GM23338 (cell line): ENCODE results near the gene C22orf39.

Source experiments
- CREB1 ChIP-seq: fragments of 250-450 bp; sonication (Bioruptor Pico); IDR thresholded peaks from 2 replicates; pipeline ENCODE4 v1.5.0; 2020; ENCODE audit warnings: low read depth, mild to moderate bottlenecking, moderate library complexity
- CTCF ChIP-seq, 2 experiments: fragments of 200-600 bp in 1 of 2; sonication (generic) in 1 of 2; conservative IDR thresholded peaks; 2 replicates each; pipeline versions ENCODE4 v1.5.1 to v1.6.1; 2016 to 2017; ENCODE audit warnings: antibody characterized with exemption in 2 of 2, low read depth in 2 of 2, mild to moderate bottlenecking in 2 of 2, moderate library complexity in 1 of 2
- ETS1 ChIP-seq: IDR thresholded peaks from 2 replicates; pipeline ENCODE4 v1.6.1; 2016; ENCODE audit warnings: antibody characterized with exemption
- EZH2 ChIP-seq: fragments of 200-600 bp; sonication (generic); IDR thresholded peaks from one replicate; pipeline ENCODE4 v1.8.0; 2017; ENCODE audit warnings: antibody characterized with exemption, mild to moderate bottlenecking, low read depth; ENCODE audit not compliant: unreplicated experiment
- EZH2phosphoT487 ChIP-seq: fragments of 200-600 bp; sonication (generic); IDR thresholded peaks from one replicate; pipeline ENCODE4 v1.8.1; 2018; ENCODE audit warnings: antibody characterized with exemption; ENCODE audit not compliant: unreplicated experiment
- JUNB ChIP-seq: IDR thresholded peaks from one replicate; pipeline ENCODE4 v1.6.1; 2016; ENCODE audit warnings: antibody characterized with exemption; ENCODE audit not compliant: unreplicated experiment
- NANOG ChIP-seq: IDR thresholded peaks from 2 replicates; pipeline ENCODE4 v1.6.1; 2016; ENCODE audit warnings: antibody characterized with exemption, borderline replicate concordance
- POLR2AphosphoS5 ChIP-seq: IDR thresholded peaks from 2 replicates; pipeline ENCODE4 v1.6.1; 2016; ENCODE audit warnings: antibody characterized with exemption, low read depth
- REST ChIP-seq: IDR thresholded peaks from one replicate; pipeline ENCODE4 v1.6.1; 2018; ENCODE audit warnings: antibody characterized with exemption; ENCODE audit not compliant: unreplicated experiment
- STAT1 ChIP-seq: IDR thresholded peaks from one replicate; pipeline ENCODE4 v1.6.1; 2016; ENCODE audit warnings: antibody characterized with exemption; ENCODE audit not compliant: unreplicated experiment
- ZNF331 ChIP-seq: fragments of 250-450 bp; sonication (Bioruptor Pico); IDR thresholded peaks from 2 replicates; pipeline ENCODE4 v1.5.0; 2020; ENCODE audit warnings: low read depth, mild to moderate bottlenecking, moderate library complexity

GRCh38 chr22:19405133-19405532 is 42.4 kb downstream of the C22orf39 start:
- TF ChIP-seq EZH2 (no peak), POLR2AphosphoS5 (no peak), CTCF (conservative IDR thresholded peaks at IDR 0.05; ENCODE audit: low read depth in 2 of 2) (no peak), EZH2phosphoT487 (no peak), REST (no peak), CREB1 (no peak), JUNB (no peak), STAT1 (no peak), ETS1 (no peak), NANOG (no peak), ZNF331 (CRISPR knock-in tag) (no peak)
